GM10266 (cell line): ENCODE data around the gene ITGB4.

Source experiments
- DNase-seq: peaks from one replicate; pipeline ENCODE4 v3.0.0; 2012; ENCODE audit errors: extremely low spot score
- TF ChIP-seq, protein P1 (sequence below): IDR thresholded peaks from 2 replicates; pipeline ENCODE4 v1.5.1; 2012; ENCODE audit warnings: mild to moderate bottlenecking, low read depth; ENCODE audit not compliant: control insufficient read depth, insufficient read depth; ENCODE audit errors: missing control alignments

Gene ITGB4

DNA sequence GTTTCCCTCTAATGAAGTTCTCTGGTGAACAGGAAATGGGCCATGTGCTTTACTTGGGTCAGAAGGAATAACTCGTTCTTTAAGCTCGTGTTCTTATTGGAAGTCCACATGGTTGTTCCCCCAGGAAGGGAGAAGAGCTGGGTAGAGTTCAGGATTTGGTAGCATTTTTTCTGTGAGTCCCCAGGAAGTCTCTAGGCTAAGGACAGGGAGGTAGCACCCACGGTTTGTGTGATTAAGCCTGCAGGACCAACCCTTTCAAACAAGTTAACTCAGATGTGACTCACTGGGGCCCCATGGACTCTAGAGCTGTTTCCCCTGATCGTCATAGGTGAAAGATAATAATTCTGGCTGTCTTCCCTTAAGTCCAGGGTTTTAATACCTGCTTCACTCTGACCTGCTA lies 37.7 kb upstream of the ITGB4 start:
- no peak for DNase-seq
- TF ChIP-seq, protein P1, sequence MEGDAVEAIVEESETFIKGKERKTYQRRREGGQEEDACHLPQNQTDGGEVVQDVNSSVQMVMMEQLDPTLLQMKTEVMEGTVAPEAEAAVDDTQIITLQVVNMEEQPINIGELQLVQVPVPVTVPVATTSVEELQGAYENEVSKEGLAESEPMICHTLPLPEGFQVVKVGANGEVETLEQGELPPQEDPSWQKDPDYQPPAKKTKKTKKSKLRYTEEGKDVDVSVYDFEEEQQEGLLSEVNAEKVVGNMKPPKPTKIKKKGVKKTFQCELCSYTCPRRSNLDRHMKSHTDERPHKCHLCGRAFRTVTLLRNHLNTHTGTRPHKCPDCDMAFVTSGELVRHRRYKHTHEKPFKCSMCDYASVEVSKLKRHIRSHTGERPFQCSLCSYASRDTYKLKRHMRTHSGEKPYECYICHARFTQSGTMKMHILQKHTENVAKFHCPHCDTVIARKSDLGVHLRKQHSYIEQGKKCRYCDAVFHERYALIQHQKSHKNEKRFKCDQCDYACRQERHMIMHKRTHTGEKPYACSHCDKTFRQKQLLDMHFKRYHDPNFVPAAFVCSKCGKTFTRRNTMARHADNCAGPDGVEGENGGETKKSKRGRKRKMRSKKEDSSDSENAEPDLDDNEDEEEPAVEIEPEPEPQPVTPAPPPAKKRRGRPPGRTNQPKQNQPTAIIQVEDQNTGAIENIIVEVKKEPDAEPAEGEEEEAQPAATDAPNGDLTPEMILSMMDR: no peak

DNA sequence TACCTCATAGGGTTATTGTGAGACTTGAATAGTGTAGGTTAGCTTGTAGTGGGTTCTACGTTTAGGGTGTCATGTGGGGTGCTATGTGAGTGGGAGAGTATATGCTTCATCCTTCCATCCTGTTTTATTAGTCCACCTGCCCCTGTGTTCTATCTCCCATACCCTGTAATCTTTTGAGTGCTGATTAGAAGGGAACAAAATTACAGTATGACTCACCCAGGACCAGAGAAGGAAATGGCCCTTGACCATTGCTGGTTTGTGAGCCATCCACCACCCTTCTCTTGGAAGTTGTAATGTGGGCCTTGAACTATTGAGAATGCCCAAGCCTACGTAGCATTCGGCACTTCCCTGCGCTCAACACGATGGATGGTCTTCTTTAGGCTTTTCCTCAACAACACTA lies 37.0 kb upstream of the ITGB4 start:
- TF ChIP-seq, protein P1: no peak
- no peak for DNase-seq

- TF ChIP-seq, protein P1: no peak
- DNase-seq: no peak
Measured at GRCh38 chr17:75684924-75685323, 36.3 kb upstream of the ITGB4 start.

DNA sequence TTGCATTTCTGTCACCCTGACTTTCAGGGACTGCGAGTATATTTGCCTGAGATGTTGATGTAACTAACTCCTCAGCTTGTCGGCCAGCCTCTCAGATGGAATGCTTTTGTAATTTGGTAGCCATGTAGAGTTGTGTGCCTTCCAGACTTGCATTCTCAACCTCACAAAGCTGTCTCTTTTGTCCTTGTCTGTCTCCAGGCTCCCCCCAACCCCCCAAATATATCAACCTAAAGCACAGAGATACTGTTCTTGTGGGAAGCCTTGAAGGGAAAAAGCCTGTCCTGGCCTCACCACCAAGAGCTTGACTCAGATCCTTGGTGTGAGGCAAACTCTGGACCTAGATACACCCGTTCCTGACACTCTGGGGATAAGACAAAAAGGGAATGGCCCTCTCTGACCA lies 35.8 kb upstream of the ITGB4 start:
- TF ChIP-seq, protein P1: no peak

DNA sequence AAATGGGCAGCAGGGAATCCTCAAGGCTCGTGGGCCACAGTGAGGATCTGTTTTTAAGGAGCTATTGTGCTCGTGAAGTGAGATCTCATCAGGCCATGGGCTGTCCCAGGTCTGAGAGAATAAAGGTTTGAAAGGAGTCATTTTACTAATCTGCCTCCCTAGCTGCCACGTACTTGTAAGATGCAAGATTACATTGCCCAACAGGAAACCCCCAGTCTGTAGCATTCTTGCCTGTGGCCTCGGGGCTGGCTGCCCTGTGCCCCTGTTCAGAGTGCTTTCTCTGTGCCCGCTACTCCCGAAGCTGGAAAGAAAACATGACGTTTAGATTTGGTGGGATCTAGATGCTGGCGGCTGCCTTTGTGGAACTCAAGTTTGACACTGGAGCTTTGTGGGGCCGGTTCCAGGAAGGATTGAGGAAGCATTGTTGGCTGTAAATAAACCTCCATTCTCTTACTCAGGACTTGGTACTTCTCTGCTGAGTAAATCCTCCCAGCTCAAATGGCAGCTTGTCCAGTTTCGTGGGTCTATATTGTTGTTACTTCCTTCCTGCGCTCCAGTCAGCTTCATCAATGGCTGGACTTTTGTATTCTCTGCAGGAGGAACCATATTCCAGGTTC lies 32.9 kb upstream of the ITGB4 start:
- DNase-seq: no peak
- TF ChIP-seq, protein P1: no peak

More for the DNA sequence above, 35.8 kb upstream of the ITGB4 start:
- DNase-seq: no peak

- DNase-seq: no peak
- TF ChIP-seq, protein P1: no peak
Measured at GRCh38 chr17:75689441-75689873, 31.8 kb upstream of the ITGB4 start.

DNA sequence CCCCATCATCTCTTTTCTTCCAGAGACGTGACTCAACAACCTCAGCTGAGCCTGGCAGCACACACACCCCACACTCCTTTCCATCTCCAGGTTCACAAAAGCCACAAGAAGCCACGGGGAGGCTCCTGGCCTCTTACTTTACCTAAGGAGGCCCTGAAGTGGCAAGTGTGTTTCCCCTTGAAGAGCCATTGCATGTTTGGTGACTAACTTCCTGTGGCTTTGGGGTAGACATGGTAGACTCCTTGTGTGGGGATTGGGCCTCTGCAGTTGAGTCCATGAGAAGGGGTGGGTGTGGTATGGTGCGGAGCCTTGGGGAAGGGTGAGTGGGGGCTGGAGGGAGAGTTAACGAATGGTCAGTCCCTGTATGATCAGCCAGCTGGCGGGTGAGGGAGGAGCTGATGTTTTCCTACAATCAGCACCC lies 29.9 kb upstream of the ITGB4 start:
- TF ChIP-seq, protein P1: no peak
- DNase-seq: no peak
